Naive thymus-derived CD8-positive, alpha-beta T cell (primary cell): Measurements from ENCODE around the gene KIN. TPM values are rescaled to one million over a fixed set of nuclear protein-coding genes. Genes with fewer than 3 reads are reported as not detected.

Experiments
- polyA plus RNA-seq, 3 donors: library from polyadenylated mRNA; unstranded; fragments of 300-500 nt; fragmentation: Illumina TruSeq; gene quantifications; one replicate each; pipeline ENCODE4 v1.2.3, GENCODE V29; 2021
- total RNA-seq, 8 experiments: library from RNA in 2 of 8; stranded (reverse) in 2 of 8; gene quantifications; one replicate each; pipeline ENCODE4 v1.2.3 and lab custom pipeline; 2021 to 2026

Gene KIN
- total and polyA plus RNA-seq, 5 experiments from 2014 or later: 3.2 to 18.1 (median 5.6) TPM

Other genes with a start within 250 kb of the KIN start
- gene ITIH5, start 121.0 kb downstream of the KIN start, total RNA-seq: not detected
- not detected for gene ITIH5, start 121.0 kb downstream of the KIN start, polyA plus RNA-seq
- gene ITIH2, start 84.7 kb downstream of the KIN start, total RNA-seq: not detected
- gene ITIH2, start 84.7 kb downstream of the KIN start, polyA plus RNA-seq: not detected
- gene ATP5F1C, start 184 bp upstream of the KIN start, total RNA-seq: 100 to 1,000 TPM; 159 to 167 TPM
- 100 to 1,000 TPM; 338 to 486 (median 458) TPM for gene ATP5F1C, start 184 bp upstream of the KIN start, polyA plus RNA-seq
- 10 to 100 TPM; 24.4 to 24.6 TPM for gene TAF3, start 30.5 kb upstream of the KIN start, total RNA-seq
- 10 to 100 TPM in 2 of 3 donors, 1 to 10 TPM in 1; 6.8 to 16.4 (median 11.0) TPM for gene TAF3, start 30.5 kb upstream of the KIN start, polyA plus RNA-seq